HepG2 (cell line): ENCODE results near the gene POU2AF2.

Experiments used
- CEBPG ChIP-seq: IDR thresholded peaks from 2 replicates; pipeline ENCODE4 v1.6.1; 2016
- EP300 ChIP-seq, 3 experiments: sonication (generic) in 1 of 3; formaldehyde crosslinking in 1 of 3; IDR thresholded peaks; 2 replicates each; pipeline versions ENCODE4 v1.5.1 to v1.6.1; 2011 to 2020; ENCODE audit warnings: low read depth in 2 of 3, low read length in 2 of 3, borderline replicate concordance in 1 of 3, improper control_type of control experiment in 1 of 3, mild to moderate bottlenecking in 1 of 3, missing genetic modification reagents in 1 of 3, moderate library complexity in 1 of 3
- FOSL2 ChIP-seq: sonication (generic); formaldehyde crosslinking; IDR thresholded peaks from 2 replicates; pipeline ENCODE4 v1.4.0; 2020; ENCODE audit warnings: missing genetic modification reagents
- FOXO4 ChIP-seq: sonication (generic); formaldehyde crosslinking; conservative IDR thresholded peaks from 2 replicates; pipeline ENCODE4 v1.8.1; 2023; ENCODE audit warnings: missing genetic modification reagents
- GTF2F1 ChIP-seq: fragments of 150-350 bp; IDR thresholded peaks from 2 replicates; pipeline ENCODE4 v1.6.1; 2014; ENCODE audit warnings: low read length
- PHB2 ChIP-seq: fragments of 450-650 bp; IDR thresholded peaks from 2 replicates; pipeline ENCODE4 v1.6.1; 2018; ENCODE audit not compliant: partially characterized antibody
- PLRG1 ChIP-seq: fragments of 450-650 bp; conservative IDR thresholded peaks from 2 replicates; pipeline ENCODE4 v1.6.1; 2016
- POLR2A ChIP-seq, 2 experiments: IDR thresholded peaks; 2 replicates each; pipeline ENCODE4 v1.6.1; 2011; ENCODE audit warnings: low read depth in 2 of 2, low read length in 2 of 2, mild to moderate bottlenecking in 1 of 2, moderate library complexity in 1 of 2; ENCODE audit not compliant: insufficient read depth in 1 of 2
- RFX5 ChIP-seq: IDR thresholded peaks from 2 replicates; pipeline ENCODE4 v1.6.1; 2011; ENCODE audit warnings: low read depth, low read length, improper control_type of control experiment
- ZNF44 ChIP-seq: sonication (generic); formaldehyde crosslinking; IDR thresholded peaks from 2 replicates; pipeline ENCODE4 v1.5.1; 2020; ENCODE audit warnings: mild to moderate bottlenecking, missing genetic modification reagents
- ZSCAN22 ChIP-seq: sonication (generic); formaldehyde crosslinking; IDR thresholded peaks from 2 replicates; pipeline ENCODE4 v1.4.0; 2020; ENCODE audit warnings: mild to moderate bottlenecking, missing genetic modification reagents
- TF ChIP-seq, protein P1 (sequence below): sonication (generic); formaldehyde crosslinking; IDR thresholded peaks from 2 replicates; pipeline ENCODE4 v1.5.0; 2020; ENCODE audit warnings: mild to moderate bottlenecking, missing genetic modification reagents, moderate library complexity

DNA sequence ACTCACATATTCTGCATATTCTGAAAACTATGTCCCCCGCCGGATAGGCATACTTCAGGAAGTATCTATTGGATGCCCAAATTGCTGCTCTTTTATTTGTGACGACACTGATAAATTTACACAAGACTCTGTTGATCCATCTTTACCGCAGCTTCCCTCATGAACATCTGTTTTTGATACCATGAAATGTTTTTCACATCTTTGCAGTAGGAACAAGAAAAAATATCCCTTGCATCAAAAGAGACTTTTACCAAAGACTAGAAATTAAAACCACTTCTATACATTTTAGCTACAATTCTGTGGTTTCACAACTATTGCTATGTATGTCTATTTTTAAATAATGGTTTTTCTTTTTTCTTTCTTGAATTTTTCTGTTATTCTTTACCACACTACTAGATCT lies 15.3 kb downstream of the POU2AF2 start:
- TF ChIP-seq EP300 (IDR thresholded peaks at IDR 0.05; ENCODE audit: low read depth in 2 of 2, low read length in 2 of 2) (no peak), EP300 (CRISPR knock-in tag; IDR thresholded peaks at IDR 0.05; ENCODE audit: borderline replicate concordance) (no peak), POLR2A (IDR thresholded peaks at IDR 0.05; ENCODE audit: insufficient read depth in 1 of 2, low read depth in 2 of 2, low read length in 2 of 2) (no peak), PLRG1 (no peak), ZSCAN22 (CRISPR knock-in tag) (no peak), RFX5 (no peak), ZNF44 (CRISPR knock-in tag) (no peak), GTF2F1 (no peak), FOXO4 (CRISPR knock-in tag) (no peak), CEBPG (CRISPR knock-in tag) (no peak), PHB2 (no peak), FOSL2 (CRISPR knock-in tag) (no peak)
- TF ChIP-seq, protein P1, sequence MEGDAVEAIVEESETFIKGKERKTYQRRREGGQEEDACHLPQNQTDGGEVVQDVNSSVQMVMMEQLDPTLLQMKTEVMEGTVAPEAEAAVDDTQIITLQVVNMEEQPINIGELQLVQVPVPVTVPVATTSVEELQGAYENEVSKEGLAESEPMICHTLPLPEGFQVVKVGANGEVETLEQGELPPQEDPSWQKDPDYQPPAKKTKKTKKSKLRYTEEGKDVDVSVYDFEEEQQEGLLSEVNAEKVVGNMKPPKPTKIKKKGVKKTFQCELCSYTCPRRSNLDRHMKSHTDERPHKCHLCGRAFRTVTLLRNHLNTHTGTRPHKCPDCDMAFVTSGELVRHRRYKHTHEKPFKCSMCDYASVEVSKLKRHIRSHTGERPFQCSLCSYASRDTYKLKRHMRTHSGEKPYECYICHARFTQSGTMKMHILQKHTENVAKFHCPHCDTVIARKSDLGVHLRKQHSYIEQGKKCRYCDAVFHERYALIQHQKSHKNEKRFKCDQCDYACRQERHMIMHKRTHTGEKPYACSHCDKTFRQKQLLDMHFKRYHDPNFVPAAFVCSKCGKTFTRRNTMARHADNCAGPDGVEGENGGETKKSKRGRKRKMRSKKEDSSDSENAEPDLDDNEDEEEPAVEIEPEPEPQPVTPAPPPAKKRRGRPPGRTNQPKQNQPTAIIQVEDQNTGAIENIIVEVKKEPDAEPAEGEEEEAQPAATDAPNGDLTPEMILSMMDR (CRISPR knock-in tag) = no peak
